NCI-H510A (cell line): ENCODE measurements around the gene WFDC1.
"Not testable (repeated sequence)": the region's sequence is repeated elsewhere in the genome, so short reads cannot be mapped to it uniquely, and the experiment has no call there.

Experiments used
- DNase-seq: peaks from one replicate; lab custom pipeline; 2025; lab: John Stamatoyannopoulos, UW

Gene WFDC1

DNA sequence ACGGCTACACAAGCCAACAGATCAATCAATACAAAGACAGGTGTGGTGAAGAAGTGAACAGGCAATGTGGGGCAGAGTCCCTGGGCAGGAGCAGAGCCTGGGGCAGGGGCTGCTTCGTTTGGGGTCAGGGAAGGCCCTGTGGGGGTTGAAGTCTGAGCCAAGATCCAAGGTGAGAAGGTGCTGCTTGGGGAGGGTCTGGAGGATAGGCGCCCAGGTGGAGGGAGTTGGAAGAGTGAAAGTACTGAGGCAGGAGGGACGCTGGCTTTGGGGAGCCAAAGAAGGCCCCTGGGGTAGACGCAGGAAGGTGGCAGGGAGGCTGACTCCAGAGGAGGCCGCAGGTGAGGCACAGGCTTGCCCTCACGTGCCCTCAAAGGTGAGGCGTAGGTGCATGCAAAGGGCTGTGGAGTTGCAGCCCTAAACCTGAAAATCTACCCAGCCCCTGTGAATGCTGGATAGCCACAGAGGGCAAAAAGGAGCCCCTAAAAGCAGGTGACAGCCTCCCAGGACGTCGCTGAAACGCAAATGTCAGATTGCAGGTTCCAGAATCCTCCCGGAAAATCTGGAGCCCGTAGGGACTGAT lies 33.3 kb downstream of the WFDC1 start:
- no peak for DNase-seq

DNA sequence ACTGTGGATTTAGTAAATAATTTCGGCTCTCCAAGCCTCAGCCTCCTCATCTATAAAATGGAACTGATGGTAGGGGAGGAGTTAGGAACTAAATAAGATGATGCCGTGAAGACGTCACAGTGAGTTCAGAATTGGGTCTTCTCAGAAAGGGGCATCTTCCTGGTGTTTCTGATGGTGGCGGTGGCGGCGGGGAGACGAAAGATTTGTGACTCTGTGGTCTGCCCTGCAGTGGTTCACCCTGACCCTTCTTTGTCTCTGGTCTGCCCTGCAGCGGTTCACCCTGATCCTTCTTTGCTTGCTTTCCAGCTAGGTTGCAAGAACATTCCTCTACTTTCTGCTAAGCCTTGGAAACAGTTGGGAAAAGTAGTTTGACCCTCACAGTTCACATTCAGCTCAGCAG lies 34.3 kb downstream of the WFDC1 start:
- DNase-seq: no peak

DNA sequence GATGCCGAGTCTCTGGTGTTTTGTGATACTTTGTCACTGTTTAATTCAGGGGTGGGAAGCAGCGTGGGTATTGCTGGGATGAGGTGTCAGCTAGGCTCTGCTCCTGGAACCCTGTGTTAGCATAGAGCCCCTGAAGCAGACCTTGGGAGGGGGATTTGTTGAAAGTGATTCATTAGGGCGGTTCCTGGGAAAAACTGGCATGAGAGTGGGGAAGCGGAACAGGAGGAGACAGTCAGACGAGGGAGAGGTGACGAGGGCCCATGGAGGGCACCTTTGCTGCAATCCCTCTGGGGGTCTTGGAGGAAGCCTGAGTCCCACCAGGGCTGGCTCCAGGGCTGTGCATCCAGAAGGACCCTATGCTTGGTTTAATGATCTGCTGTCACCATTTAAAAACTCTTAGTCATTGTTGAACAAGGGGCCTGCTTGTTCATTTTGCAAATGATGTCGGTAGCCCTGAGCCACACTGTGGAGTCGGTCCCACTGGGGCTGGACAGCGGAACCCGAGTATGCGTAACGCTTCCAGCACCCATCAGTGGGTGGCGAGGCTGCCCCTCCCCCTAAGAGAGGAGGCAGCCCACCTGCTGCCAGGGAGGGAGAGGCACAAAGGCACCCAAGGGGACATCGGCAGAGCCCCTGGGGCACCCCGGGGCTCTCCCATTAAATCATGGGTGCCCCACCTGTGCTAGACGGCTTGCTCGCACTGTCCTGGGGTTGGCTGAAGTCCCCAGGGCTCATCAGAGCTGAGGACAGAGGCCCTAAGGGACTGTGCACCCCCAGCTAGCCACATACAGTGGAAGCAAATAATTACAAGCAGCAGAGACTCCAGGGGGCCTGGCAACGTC lies 35.4 kb downstream of the WFDC1 start:
- DNase-seq: no peak

DNA sequence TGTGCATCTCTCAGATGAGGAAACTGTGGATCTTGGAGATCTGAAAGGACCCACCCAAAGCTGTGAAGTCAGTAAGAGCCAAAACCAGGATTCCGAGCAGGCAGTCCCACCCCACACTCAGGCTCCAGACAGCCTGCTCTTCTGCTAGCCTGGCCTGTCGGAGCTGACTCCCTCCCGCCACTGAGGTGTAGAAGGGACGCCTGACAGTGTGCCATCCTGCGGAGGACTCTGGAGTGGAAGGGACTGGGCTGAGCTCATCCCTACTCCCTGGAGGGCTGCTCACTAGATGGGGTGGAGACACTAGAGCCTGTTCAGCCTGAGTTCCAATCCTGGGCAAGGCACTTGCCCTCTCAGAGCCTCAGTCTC lies 36.0 kb downstream of the WFDC1 start:
- no peak for DNase-seq

DNA sequence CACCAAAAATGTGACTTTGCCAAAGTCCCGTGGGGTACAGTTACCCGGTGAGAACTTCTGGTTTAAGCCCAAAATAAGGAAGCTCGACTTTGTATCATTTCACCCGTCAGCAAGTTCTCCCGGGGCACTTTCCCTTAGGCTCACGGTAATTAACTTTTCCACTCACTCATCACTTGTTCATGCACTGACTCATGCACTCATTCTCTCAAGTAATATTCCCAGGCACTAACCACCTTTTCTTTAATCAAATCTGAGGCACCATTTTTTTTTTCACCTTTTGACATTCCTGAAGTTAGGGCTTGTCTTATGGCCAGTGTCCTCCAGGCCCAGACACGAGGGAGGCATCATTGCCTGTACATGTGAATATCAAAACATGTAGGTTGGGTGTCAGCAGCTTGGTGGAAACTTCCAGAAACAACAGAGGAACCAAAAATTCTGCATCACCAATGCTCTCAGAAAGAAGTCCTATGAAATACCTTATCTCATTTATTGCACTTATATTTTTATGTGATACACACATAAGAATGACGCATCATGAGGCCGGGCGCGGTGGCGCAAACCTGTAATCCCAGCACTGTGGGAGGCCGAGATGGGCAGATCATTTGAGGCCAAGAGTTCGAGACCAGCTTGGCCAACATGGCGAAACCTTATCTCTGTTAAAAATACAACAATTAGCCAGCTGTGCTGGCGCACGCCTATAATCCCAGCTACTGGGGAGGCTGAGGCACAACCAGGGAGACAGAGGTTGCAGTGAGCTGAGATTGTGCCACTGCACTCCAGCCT lies 37.5 kb downstream of the WFDC1 start:
- no peak for DNase-seq

DNA sequence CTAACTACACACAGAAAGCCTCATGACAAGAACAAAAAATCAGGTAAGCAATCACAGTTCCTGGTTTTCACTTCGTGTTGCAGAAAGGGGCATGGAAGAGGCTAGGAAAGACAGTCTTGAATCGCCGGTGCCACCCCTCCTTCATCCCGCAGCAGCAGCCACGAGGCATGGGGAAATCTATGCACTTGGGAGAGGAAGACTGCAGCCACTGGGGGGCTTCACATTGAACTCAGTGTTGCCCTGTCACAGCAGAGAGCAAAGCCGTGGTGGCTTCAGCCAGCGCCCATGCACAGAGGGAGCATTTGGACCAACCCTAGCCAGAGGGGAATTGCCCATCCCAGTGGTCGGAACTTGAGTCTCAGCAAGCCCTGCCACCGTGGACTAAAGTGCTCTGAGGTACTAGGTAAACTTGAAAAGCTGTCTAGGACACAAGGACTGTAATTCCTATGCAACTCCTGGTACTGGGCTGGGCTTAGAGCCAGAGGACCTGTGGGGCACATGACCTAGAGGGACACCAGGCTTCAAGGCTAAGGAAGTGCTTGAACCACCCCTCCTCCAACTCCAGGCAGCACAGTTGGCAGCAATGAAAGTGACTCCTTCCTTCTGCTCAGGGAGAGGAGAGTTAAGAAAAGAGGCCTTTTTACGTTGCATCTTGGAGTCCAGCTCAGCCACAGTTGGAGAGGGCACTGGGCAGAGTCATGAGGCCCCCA lies 38.5 kb downstream of the WFDC1 start:
- DNase-seq: no peak

DNA sequence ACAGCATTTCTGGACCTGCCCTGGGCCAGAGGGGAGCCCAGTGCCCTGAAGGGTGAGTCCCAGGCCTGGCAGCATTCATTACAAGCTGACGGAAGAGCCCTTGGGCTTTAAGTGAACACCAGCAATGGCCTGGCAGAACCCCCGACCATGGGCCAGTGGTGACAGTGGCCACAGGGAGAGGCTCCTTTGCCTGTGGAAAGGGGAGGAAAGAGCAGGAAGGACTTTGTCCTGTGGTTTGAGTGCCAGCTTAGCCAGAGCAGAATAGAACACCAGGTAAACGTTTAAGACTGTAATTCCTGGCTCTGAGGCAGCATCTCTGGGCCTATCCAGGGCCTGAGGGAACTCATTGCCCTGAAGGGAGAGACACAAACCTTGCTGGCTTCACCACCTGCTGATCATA lies 39.4 kb downstream of the WFDC1 start:
- DNase-seq: no peak

DNA sequence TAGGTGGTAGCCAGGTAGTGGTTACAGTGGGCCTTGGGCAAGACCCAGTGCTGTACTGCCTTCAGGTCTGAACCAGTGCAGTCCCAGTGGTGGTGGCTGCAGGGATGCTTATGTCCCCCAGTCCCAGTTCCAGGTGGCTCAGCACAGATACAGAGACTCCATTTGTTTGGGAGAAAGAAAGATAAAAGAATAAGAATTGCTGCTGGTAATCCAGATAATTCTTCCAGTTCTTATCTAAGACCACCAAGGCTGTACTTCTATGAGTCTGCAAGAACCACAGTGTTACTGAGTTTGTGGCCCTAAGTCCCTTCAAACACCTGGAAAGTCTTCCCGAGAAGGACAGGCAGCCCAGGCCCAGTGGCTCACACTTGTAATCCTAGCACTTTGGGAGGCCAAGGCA lies 39.8 kb downstream of the WFDC1 start:
- no peak for DNase-seq

DNA sequence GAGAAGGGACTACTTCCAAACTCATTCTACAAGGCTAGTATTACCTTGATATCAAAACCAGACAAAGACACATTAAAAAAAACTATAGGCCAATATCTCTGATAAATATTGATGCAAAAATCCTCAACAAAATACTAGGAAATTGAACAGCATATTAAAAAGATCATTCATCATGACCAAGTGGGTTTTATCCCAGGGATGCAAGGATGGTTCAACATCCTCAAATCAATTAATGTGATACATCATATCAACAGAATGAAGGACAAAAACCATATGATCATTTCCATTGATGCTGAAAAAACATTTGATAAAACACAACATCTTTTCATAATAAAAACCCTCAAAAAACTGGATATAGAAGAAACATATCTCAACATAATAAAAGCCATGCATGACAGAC lies 42.6 kb downstream of the WFDC1 start:
- not testable (repeated sequence) for DNase-seq

DNA sequence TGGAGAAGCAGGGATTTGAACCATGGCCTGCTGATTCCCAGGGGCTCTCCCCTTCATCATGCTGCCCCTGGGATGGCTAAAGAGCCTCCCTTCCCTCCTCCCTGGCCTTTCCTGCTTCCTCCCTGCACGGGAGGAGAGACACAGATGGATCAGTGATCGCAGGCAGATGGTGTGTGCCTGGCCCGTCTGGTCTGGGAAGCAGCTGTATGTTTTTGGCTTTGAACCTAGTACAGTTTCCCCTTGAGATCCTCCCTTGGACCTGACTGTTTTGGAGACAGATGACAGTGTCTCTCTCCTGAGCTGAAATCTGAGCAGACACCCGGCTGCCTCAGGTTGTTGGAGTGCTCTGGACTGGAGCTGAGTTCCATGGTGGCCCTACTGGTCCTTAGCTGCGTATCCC lies 44.6 kb downstream of the WFDC1 start:
- no peak for DNase-seq

DNA sequence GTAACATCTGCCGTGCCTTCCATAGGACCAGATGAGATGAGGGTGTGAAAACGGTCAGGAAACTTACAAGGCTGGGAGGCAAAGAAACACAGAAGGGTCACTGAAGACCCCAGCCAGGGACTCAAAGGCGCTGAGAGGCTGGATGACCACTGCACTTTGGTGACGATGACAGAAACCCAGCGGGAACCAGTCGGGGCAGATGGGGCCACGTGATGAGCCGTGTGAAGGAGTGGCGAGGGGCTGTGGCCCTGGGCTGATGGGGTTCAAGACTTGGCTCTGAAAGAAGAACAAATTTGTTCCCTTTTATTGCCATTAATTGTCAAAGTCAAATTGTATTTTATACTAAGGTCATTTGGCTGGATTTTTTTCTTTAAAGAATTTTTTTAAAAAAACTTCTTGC lies 45.1 kb downstream of the WFDC1 start:
- no peak for DNase-seq

DNA sequence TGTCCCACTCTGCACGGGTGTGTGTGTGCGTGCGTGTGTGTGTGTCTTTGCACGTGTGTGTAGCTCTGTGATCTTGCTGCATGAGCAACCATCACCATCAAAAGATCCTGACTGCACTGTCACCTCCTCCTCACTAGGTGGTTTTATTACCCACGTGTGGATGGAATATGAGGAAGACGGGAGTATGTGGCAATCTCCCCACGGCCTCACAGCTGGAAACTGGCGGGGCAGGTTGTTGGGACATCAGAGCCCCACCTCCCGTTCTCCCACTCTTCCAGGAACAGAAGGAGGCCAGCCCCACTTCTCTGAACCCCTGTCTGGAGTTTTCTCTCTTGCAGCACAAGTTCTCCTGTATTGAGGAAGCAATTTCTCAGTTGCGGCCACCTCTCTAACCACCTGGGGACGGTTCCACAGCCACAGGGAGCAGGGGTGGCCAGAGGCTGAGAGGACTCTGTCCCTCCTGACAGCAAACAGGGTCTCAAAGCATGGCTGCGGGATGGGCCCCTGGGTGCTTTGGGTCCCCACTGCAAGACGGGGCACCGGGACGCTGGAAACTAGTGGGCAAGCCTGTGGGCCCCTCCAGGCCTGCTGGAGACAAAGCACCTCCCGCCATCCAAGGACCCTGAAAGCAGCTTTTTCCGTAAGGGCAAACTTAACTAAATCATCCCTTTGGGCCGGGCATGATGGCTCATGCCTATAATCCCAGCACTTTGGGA lies 45.8 kb downstream of the WFDC1 start:
- no peak for DNase-seq

DNA sequence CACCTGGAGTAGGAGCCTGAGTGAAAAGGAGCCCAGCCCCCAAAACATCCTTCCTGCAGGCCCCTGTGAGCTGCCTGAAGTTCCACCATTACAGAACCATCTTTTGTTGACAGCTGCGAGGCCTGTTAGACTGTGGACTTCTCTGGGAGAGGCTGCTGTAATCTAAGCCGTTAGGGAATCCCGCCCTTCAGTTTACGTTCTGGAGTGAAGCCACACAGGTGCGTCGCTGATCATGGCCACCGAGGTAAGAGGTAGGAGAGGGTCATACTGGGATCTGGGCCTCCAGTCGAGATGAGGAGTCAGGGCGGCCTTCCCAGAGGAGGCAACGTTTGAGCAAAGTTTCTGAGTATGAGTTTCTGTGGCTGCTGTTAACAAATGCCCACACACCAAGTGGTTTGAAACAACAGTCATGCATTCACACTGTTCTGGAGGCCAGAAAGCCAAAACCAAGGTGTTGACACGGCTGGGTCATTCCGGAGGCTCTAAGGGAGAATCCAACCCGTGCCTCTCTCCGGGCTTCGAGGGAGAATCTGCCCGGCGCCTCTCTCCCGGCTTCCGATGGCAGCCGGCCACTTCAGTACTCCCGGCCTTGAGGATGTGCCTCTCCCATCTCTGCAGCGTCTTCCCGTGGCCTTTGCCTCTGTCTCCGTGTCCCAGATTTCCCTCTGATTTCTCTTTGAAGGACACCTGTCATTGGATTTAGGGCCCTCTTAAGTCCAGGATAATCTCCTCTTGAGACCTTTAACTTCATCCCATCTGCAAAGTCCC lies 47.0 kb downstream of the WFDC1 start:
- DNase-seq: no peak

DNA sequence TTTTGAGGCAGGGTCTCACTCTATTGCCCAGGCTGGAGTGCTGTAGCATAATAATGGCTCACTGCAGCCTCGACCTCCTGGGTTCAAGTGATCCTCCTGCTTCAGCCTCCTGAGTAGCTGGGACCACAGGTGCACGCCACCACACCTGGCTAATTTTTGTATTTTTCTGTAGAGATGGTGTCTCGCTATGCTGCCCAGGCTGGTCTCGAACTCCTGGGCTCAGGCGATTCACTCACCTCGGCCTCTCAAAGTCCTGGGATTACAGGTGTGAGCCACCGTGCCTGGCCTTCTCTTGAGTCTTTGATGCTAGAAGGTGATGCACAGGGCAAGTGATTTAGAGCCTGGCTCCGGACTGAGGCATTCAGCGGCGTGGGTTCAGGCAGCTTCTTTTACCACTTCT lies 49.1 kb downstream of the WFDC1 start:
- DNase-seq: not testable (repeated sequence)

DNA sequence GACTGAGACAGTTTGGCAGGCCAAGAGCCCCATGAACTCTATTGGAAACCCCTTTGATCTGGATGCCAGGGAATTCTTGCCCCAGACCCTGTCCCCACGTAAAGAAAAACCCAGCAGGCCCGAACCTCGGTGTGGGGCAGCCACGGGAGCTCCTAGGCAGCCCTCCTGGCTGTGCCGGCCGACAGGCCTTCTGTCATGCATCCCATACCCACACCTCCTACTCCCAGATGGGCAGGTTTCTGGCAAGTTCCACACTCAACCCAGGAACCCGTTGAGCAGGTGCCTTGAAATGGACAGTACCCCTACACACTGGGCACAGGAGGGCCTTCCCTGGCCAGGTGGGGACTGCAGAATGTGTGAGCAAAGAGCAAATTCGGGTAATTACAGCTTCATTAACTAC lies 50.1 kb downstream of the WFDC1 start:
- no peak for DNase-seq

DNA sequence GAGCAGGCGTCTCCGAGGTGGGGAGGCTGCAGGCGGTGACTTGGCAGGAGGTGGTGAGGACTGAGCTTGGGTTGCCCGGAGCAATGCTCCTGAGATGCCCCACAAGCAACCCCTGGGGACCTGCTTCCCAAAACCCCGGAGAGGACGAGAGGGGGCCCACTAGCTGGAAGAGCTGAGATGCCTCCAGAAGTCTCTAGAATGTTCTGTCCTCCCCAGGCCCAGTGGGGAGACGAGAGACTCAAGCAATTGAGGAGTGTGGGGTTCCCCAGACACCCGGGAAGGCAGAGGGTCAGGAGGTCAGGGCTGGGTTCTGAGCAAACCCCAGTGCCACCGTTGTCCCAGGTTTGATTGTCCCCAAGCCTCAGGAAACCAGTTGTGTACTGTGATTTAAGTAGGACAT lies 52.5 kb downstream of the WFDC1 start:
- DNase-seq: no peak

DNA sequence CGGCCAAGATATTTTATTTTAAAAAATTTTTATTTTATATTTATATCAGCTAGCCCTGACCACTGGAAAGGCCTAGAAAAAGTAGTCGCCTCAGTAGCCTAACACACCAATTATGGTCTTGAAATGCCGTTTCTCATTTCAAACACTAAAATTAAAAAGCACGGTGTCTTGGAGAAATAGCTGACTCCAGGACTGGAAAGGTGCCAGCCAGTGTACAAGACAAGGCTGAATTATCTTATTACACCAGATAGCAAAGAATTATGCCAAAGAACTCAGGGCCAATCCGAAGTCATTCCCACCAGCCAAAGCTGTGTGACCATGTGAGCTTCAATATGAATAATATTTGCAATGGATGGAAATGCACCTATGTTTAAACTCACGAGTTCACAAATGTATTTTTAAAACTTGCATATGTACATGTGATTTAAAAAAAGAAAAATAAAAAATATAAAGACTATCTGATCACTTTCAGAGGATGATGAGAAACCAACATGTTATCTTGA lies 53.8 kb downstream of the WFDC1 start:
- no peak for DNase-seq

DNA sequence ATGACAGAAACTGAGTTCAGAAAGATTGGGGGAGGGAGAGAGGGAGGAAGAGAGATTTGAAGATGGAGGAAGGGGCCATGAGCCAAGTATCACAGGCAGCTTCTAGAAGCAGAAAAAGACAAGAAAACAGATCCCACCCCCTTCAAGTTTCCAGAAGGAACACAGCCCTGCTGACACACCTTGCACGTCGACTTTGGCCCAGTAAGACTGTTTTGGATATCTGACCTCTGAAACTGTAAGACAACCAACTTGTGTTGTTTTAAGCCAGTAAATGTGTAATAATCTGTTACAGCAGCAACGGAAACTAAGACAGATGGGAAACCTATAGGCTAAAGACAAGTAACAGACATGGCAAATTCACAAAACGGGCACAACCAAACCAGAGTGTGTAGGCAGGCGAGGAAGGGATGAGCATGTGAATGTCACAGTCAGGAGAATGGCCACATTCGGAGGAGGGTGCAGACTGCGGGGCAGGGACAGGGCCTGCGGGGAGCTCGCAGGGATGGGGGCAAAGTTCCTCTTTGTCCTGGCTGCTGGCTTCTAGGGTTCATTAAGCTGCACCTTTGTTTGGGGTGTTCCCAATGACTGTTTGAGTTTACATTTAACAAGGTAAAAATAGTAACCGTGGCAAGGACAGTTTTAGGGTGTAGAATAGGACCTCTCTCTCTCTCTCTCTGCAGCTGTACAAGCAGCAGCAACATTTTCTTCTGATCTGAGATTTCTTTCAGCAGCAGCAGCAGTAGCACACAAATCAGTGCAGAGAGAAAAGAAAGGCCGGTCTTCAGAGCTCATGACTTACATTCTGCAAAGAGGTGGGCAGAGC lies 55.4 kb downstream of the WFDC1 start:
- no peak for DNase-seq

DNA sequence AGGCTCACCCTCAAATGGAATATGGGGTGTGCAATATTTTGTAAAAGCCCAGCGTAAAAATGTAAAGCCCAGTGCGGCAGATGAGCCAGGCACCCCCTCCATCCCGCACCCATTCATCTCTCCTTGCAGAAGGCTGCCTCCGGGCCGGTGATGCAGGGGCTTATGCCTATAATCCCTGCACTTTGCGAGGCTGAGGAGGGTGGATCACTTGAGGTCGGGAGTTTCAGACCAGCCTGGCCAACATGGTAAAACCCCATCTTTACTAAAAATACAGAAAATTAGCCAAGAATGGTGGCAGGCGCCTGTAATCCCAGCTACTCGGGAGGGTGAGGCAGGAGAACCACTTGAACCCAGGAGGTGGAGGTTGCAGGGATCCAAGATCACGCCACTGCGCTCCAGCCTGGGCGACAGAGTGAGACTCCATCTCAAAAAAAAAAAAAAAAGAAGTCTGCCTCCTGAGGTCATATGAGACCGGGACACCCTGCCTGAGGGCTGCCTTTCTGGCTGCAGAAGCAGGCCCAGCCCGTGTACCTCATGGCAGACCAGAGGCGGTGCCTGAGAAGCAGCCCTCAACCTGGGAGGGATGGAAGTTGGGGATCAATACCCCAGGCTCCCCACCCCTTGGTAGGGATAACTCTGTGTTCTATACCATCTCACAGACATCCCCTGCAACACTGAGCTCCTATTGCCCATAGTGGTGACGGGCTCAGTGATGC lies 56.2 kb downstream of the WFDC1 start:
- DNase-seq: no peak
